Measurements from ENCODE around the gene RAB40B. TPM values are rescaled to one million over a fixed set of nuclear protein-coding genes. Genes with fewer than 3 reads are reported as not detected.

Gene RAB40B
- total and polyA plus RNA-seq, 2 of the 13 experiments (the other 11 are each of a cell fraction or from before 2014, with no cell fraction given) = 6.2 to 6.5 TPM

GRCh38 chr17:82648165-82648668 is 50.3 kb downstream of the RAB40B start, which contains the start of gene WDR45B (continued):
- TF ChIP-seq ESRRA (CRISPR knock-in tag; IDR thresholded peaks at IDR 0.05; ENCODE audit: low read depth) = peak; percentile 17; the same call in 1 of the 2 replicates
- TF ChIP-seq SYNCRIP (IDR thresholded peaks at IDR 0.05; ENCODE audit: insufficient read depth, low read depth, low read length) = no peak
- TF ChIP-seq HNF4A (CRISPR knock-in tag; IDR thresholded peaks at IDR 0.05) = no peak
- TF ChIP-seq SMAD9 (CRISPR knock-in tag; IDR thresholded peaks at IDR 0.05) = no peak
- peak; percentile 69; the same call in 1 of the 2 replicates for TF ChIP-seq ZBTB4 (CRISPR knock-in tag; IDR thresholded peaks at IDR 0.05; ENCODE audit: borderline replicate concordance)
- TF ChIP-seq ZNF609 (CRISPR knock-in tag; IDR thresholded peaks at IDR 0.05; ENCODE audit: borderline replicate concordance) = peak; percentile 57
- TF ChIP-seq ZNF503 (CRISPR knock-in tag; IDR thresholded peaks at IDR 0.05) = 0 out of 2 replicates have a peak, but pooled peaks have one; percentile 22
- no peak for TF ChIP-seq GPBP1L1 (CRISPR knock-in tag; IDR thresholded peaks at IDR 0.05)
- peak; percentile 73; the same call in 1 of the 2 replicates for TF ChIP-seq ELF3 (CRISPR knock-in tag; IDR thresholded peaks at IDR 0.05)
- peak; percentile 59; the same call in 1 of the 2 replicates for TF ChIP-seq SMAD1 (CRISPR knock-in tag; IDR thresholded peaks at IDR 0.05; ENCODE audit: borderline replicate concordance, low read depth)
- no peak for TF ChIP-seq ZNF432 (CRISPR knock-in tag; IDR thresholded peaks at IDR 0.05; ENCODE audit: borderline replicate concordance)
- peak; percentile 70; the same call in 1 of the 2 replicates for TF ChIP-seq ZNF747 (CRISPR knock-in tag; IDR thresholded peaks at IDR 0.05; ENCODE audit: borderline replicate concordance)
- TF ChIP-seq EZH2 (conservative IDR thresholded peaks at IDR 0.05; ENCODE audit: low read depth, low read length) = no peak
- TF ChIP-seq GATA4 (IDR thresholded peaks at IDR 0.05; ENCODE audit: borderline replicate concordance, low read depth) = peak; percentile 65; the same call in 1 of the 2 replicates
- peak; percentile 65 for TF ChIP-seq NR2C2 (CRISPR knock-in tag; IDR thresholded peaks at IDR 0.05; ENCODE audit: borderline replicate concordance)
- peak; percentile 87 for TF ChIP-seq HDAC2 (CRISPR knock-in tag; IDR thresholded peaks at IDR 0.05)
- no peak for TF ChIP-seq MBNL3 (CRISPR knock-in tag; conservative IDR thresholded peaks at IDR 0.05)
- no peak; the same call in 1 of the 2 replicates for TF ChIP-seq ZNF546 (CRISPR knock-in tag; conservative IDR thresholded peaks at IDR 0.05)
